Astrocyte of the spinal cord (primary cell): ENCODE results near the gene PLCH1.

Experiments used
- DNase-seq: peaks from one replicate; pipeline ENCODE4 v3.0.0; 2011; ENCODE audit warnings: low read depth, low spot score
- H3K4me3 ChIP-seq: 2 replicates; pipeline ENCODE4 v1.5.1; 2011; ENCODE audit warnings: low read depth, mild to moderate bottlenecking, low read length, moderate library complexity
- CTCF ChIP-seq: IDR thresholded peaks from 2 replicates; pipeline ENCODE4 v1.5.1; 2012; ENCODE audit warnings: low read depth, mild to moderate bottlenecking, low read length, inconsistent platforms
- in situ Hi-C: cut with HindIII; loops from 2 replicates; pipeline ENCODE4 v1.10.0; 2017; ENCODE audit warnings: low sequenced_read_pairs

PLCH1 gene

GRCh38 chr3:155739154-155739553 is 5.7 kb downstream of the PLCH1 start:
- no peak overlapping the region for H3K4me3 ChIP-seq
- in situ Hi-C loops = no loop called here
- DNase-seq = no peak
- TF ChIP-seq CTCF = no peak

- in situ Hi-C loops = no loop called here
- no peak for DNase-seq
- TF ChIP-seq CTCF = no peak
- no peak overlapping the region for H3K4me3 ChIP-seq
These were observed 6.2 kb downstream of the PLCH1 start for GRCh38 chr3:155738580-155739076.

- no peak overlapping the region for H3K4me3 ChIP-seq
- in situ Hi-C loops = no loop called here
- no peak for DNase-seq
- no peak for TF ChIP-seq CTCF
These were observed 6.9 kb downstream of the PLCH1 start for GRCh38 chr3:155737844-155738460.

- TF ChIP-seq CTCF = no peak
- in situ Hi-C loops = no loop called here
These were observed 8.5 kb downstream of the PLCH1 start for GRCh38 chr3:155736381-155736780.

GRCh38 chr3:155730843-155731242 is 14.0 kb downstream of the PLCH1 start:
- no peak for DNase-seq
- no peak overlapping the region for H3K4me3 ChIP-seq
- in situ Hi-C loops = no loop called here
- TF ChIP-seq CTCF = no peak

More at GRCh38 chr3:155736381-155736780, 8.5 kb downstream of the PLCH1 start:
- DNase-seq = no peak
- H3K4me3 ChIP-seq = no peak overlapping the region

- no peak for TF ChIP-seq CTCF
- no peak overlapping the region for H3K4me3 ChIP-seq
- in situ Hi-C loops = no loop called here
- DNase-seq = no peak
These were observed 17.0 kb downstream of the PLCH1 start for GRCh38 chr3:155727836-155728235.
